Measurements from ENCODE around the gene INPP4B.
A peak's percentile ranks its signal among the peaks of the same experiment; 100 is the strongest.
"Not testable (repeated sequence)": the region's sequence is repeated elsewhere in the genome, so short reads cannot be mapped to it uniquely, and the experiment has no call there.

INPP4B gene

DNA sequence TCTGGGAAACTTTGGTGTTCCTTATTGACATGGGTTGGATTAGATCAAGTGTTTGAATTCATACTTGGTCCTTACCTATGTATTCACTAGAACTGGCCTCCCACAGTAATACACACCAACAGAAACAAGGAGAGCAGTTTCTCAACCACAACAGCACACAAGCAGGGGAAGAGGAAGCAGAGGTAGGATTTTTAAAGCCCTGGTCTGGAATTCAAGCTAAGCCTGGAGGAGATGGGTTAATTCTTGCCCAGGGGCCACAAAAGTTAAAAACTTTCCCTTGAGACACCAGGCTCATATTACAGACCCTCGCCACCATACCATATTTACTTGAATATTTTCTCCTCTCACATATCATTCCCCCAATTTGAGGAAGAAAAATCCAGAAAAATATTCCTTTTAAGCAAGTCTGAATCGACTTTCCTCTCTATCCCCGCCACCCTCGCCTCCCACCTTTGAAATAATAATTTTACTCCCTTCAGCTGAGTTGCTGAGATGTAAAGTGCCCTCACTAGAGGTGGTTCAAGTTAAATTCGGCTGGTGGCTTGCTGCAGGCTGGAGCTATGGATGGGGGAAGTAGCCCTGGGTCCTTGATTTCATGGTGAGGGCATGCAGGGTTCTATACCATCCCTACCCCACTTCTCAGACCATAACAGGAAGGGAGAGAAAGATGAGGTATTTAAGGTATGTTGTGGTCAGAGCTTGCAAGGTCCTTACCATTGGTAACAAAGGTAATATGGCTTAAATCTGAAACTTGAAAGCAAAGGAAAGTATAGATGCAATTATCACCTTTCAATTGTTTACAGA, 440.2 kb downstream of the INPP4B start:
- no peak for DNase-seq

DNA sequence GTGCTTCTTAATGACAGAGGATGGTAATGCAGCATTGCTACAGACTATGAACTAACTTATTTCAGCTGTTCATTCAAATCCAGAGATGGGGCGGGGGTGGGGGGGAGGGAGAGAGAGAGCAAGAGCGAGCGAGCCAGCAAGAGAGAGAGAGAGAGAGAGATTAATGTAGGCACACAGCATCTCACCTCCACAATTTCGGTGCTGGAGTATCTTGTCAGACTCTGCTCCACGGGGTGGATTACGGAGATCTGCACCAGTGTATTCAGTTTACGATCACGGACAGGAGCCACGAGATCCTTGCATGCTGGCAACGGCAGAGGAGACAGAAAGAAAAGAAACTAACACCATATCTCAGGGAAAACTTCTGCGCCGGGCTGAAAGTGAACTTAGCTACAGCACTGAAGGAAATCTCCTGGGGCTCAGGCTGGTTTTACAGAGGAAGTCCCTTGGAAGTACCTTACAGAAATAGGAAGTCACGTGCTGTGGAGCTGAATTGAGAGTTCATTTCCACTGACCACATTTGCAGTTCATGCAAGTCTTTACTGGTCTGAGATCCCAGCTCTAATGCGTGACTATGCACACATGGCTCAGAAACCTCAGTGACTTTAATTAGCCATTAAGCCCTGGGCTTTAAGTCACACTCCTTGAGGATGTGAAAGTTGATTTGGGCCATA, 440.9 kb downstream of the INPP4B start:
- DNase-seq: peak; percentile 42

DNA sequence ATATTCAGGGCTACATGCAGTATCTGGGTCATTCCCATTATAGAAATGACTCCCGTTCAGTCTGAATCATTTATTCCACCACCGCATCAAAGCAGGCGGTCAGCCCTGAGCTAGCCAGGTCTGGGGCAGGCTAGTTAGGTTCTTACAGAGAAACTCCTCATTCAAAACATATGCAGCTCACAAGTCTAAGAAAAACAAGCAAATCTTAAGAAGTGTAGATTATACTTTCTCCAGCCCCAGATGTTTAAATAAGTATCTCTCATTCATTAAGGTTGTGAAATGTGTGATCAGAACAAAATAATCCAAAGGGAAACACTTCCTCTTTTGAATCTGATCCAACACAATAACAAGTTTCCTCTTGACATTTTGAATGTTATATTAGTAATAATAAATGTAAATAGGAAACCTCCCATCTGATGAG, 441.9 kb downstream of the INPP4B start:
- DNase-seq: no peak

DNA sequence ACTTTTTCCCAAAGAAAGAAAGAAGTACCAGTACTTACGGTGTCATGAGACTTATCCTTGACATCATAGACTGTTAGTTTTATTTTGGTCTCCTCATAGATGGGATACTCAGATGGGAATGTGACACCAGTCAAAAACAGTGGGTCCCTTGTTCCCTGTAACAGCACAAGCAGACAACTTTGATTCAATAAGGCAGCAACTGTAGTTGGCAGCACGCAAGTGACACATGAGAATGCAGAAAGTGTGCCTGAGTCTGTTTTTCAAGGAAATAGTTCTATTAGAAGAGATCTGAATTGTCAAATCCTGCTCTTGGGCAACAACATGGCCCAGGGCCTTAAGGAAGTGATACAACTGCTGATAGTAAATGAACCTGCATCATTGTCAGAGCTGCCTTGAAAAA, 443.2 kb downstream of the INPP4B start:
- DNase-seq: no peak

DNA sequence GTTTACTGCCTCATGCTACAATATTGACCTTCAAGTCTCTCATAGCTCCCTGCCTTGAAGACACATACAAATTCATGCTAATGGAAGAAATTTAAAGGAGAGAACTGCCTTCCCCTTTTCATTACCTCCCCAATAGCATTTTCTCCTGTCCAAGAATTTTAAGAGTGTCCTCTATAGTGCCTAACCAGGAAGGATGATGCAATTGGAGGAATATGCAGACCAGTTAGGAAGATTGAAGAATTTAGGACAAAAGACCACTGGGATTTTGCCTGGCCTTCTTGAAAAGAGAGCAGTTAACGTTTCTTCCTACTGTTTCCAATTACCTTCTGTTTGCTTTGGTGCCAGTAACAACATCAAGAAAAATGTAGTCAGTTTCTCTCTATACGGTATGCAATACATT, 443.9 kb downstream of the INPP4B start:
- no peak for DNase-seq

DNA sequence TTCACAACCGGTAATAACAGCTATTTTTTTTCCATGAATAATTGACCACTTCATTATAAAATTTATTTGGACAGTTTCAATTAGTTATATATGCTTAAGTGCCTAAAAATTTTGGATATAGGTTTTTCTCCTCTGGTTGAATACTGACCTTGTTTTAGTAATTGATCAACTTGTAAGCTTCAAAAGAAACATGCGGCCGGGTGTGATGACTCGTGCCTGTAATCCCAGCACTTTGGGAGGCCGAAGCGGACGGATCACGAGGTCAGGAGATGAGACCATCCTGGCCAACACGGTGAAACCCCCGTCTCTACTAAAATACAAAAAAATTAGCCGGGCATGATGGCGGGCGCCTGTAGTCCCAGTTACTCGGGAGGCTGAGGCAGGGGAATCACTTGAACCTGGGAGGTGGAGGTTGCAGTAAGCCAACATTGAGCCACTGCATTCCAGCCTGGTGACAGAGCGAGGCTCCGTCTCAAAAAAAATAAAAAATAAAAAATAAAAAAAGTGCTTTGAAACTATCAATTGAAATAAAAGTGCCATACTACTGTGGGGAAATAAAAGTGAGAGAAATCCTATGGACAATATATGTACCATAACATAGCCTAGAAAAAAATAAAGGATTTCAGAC, 448.6 kb downstream of the INPP4B start:
- DNase-seq: not testable (repeated sequence)

DNA sequence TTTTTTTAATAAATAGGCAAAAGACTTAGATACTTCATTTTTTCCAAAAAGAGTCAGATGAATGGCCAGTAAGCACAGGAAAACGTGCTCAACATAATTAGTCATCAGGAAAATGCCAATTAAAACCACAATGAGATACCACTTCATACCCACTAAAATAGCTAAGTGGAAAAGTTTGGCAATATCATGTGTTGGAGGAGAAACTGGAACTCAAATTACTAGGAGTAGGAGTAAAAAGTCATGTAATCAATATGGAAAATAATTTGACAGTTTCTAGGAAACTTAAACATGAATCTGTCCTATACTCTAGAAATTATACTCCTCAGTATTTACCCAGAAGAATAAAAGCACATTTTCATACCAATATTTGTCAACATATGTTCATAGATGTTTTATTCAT, 449.8 kb downstream of the INPP4B start:
- DNase-seq: no peak

DNA sequence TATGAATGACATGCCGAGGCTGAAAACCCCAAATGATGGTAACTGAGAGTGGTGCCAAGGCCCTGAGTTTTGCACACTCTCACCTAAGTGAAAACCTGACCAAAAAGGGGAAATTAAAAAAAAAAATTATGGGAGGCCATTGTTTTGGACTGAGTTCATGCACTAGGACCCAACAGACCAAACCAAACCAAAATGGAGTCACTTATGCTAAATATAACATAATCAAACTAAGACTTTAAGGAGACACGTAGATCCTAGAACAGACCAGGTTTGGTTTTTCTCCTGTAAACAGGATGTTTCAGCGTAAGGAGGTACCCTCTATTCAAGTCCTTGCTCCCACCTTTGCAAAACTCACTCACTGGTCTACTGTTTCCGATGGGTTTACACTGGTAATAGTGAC, 453.0 kb downstream of the INPP4B start:
- no peak for DNase-seq

DNA sequence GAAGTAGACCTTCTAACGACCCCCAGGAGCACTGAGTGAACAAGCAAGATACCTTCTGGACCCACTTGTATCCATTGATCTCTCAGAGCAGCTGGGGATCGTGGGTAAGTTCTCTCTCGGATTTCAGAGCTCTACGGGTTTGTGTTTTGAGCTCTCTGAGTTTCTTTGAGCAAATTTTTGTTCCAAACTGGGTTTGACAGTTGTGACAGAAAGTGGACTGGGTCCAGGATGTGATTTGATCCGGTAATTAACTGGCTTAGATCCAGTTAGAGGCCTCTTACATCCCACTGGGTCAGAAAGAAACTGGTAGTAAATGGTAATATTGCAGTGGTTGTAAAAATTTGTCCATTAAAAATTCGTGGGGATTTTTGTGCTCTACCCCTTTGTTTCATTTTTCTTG, 459.2 kb downstream of the INPP4B start:
- DNase-seq: no peak

DNA sequence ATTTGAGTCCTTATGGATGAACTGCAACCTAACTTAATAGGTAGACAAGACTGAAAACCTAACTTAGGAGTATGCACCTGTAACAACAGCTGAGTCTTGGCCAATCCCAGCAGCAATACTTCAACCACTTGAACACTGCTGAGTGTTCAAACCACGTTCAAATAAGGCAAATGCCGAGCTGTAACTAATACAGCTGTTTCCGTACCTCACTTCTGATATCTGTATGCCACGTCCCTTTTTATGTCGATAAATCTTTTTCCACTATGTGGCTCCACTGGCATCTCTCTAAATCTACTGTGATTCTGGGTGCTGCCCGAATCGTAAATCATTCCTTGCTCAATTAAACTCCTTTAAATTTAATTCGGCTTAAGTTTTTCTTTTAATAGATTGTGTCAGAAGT, 459.7 kb downstream of the INPP4B start:
- DNase-seq: no peak

DNA sequence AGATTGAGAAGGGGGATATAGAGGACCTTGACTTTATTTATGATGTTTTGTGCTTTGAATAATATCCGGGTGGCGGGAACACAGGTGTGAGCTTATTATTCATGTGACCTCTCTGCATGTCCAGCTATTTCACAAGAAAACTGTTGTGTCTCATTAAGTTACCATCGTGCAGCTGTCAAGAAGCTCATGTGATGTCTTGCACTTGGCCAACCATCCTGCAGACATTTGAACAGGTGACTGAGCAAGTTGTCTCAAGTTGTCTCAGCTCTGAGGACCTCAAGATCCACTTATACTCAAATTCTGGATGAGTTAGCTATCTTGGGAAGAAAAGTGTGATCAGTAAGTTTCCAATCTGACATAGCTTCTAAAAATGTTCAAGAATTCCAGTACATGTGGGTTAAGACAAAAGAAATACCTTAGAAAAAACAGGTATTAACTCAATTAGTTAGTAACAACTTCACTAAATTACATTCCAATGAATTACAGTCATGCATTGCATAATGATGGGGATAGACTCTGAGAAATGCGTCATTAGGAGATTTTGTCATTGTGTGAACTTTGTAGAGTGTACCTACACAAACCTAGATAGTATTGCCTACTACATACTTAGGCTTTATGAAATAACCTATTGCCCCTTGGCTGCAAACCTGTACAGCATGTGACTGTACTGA, 462.2 kb downstream of the INPP4B start:
- no peak for DNase-seq

DNA sequence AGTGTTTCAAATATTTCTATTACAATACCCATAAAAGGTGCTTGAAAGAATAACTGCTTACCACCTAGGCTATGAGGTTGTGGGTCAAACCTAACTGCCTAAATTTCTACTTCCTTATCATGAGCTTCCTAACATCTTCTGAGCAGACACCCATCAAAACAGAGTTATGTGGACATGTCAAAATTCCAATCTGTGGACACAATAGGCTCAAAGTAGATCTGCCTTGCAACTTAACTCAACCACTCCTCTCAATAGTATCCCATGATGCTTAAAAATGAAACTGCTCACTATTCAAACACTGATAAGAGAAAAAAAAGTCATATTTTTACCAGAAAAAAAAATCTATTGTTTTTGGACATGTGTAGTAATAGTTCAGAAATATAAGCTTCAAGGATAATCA, 462.7 kb downstream of the INPP4B start:
- no peak for DNase-seq

DNA sequence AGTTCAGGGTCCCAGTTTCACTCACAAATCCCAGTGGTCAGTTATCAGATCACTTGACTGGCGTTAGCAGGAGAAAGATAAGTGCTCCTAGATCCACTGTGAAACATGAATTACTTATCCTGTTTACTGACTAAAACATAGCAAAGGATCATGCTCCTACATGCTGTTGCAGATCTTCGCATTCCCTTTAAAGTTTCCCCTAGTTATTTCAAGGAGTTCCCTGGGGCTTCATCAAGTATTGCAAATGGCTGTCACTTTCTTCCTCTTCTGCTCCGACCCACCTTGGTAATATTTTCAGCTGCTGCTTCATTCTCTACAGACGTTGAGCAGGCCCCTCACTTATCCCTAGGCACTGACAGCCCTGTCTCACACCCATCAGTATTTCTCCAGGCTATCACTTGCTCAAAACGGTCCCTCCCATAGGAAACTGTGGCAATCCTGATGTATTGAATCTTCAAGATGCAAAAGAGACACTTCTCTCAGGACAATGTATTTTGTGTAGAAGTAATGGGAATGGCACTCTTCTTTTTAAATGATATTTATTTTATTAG, 466.0 kb downstream of the INPP4B start:
- DNase-seq: no peak

DNA sequence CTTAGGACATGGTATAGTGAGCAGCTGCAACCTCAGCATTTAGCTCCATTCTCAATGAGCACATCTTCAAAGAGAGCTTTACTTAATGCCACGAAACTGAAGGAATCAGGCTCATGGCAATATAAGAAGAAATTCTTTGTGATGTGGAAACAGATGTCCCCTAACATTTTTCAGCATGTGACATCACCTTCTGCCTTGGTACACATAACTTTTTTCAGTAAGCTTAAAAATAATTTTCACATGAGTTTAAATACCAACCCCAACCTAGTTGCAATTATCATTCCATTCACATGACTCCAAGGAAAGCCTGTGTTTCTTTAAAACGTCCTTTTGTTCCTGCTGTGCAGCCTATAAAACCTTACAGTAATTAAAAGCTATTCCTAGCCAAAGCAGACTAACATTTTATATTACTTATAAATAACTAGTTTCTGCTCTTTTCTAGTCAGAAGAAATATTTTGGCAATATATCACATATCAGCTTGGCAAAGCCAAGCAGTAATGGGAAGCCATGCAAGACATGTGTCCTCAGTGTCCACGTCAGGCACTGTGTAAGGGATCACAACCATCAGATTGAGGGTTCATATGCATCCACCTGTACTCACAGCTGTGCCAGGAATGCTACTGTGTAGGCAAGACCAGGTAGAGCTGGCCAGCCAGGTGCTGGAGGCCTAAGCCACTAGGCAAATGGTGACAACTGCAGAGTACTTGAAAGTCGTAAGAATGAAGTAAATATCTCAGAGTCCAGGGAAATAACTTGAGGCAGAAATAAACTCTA, 466.6 kb downstream of the INPP4B start:
- no peak for DNase-seq

DNA sequence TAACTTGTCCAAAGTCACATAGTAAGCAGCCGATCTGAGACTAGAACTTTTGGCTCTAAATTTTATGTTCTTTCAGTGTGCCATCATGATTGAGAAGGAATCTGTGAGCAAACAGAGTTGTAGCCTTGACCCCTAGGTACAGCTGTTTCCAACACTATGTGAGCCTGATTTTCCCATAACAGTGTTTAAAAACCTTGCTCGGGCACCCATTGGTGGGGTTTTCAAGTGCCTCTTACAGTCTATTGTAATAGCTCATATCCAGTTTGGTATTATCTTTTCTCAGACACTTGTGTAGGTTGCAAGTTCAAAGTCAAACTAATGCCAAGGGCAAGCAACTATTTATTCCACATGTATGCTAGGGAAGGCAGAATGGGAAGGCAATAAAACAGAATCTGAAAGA, 467.9 kb downstream of the INPP4B start:
- DNase-seq: no peak

DNA sequence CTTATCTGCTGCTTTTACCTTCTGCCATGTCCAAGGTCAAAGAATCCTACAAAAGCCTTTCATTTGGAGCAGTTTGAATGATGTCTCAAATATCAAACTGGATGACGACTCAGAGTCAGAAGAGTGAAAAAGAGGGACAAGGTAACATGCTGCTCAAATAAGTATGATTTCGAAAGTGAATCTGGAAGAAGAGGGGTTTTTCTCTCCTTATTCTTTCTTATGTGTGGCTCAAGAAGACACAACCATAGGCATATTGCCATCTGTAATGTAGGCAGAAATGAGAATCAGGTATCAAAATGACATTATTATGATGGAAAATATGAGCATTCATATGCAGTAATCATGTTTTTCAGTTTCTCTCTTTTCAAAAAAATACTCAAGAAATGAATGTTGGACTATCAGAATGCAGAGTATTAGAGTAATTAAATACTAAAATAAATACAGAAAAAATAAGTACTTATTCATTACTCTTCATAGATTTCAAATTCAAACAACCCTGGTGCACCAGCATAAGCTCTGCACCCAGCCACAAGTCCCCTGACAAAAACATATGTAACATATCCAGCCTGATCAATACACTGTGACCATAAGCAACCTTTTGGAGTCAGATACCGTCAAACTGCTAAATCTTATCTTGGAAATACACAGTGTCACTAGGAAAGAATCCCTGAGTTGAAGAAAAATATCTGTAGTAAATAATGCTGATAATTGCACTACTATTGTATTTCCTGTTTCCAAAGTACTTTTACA, 468.6 kb downstream of the INPP4B start:
- no peak for DNase-seq

DNA sequence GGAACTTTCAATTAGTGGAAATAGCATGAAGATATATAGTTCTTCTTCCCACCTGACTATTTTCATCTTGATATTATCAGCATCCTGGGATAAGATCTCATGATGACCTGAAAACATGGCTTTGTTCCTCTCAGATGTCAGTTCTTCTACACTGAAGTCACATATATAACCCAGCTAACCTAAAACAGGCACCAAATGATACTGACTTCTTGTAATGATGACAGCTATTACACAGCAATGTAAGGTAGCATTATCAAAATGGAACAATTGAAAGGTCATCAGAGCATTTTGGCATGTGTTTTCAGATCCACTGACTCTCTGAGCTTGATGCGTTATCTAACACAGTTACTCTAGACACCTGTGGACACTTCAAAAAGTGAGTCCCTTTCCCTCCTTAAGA, 469.9 kb downstream of the INPP4B start:
- no peak for DNase-seq

DNA sequence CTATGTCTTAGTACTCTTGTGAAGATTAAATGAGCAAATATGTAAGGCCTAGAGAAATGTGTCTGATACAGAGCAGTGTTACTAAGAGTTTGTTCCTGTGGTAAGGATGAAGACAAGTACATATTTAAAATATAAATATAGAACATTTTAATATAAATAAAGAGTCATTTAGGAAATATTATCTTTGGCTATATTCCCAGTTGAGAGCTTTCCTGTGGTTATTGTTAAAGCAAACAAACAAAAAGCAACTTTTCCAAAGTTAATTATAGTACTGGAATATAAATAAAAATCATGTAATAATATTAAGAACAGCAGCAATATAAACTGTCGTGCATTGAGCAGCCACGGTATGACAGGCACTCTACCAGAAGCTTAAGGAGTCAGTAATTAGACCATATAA, 472.5 kb downstream of the INPP4B start:
- DNase-seq: no peak

DNA sequence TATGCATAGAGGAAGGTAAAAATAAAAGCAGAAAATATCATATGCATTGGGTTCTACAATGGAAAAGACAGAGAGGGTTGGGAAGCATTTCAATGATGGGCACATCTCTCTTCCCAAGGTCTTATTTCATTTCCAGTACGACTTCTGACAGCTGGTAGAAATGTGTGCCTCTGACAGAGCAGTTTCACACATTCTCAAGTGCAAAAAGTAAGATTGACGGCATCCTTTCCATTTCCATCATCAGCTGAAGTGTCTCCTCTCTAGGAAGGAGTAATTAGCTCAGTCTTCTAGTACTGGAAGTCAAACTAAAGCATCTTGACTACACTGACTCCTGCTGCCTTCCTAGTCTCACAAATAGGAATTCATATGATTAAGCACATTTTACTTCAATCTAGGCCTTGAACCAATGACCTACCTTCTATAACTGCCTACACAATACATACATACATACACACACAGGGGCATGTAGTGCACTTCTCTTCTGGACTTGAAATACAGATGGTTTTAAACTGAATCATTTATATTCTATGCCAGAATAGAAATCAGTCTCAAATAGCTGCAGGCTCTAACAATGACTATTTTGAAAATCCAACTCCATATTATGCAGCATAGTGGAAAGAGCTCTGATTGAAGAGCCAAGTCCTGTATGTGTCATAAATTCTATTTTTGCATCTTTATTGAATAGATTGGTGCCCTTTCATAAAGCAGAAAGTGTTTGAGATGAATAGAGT, 473.4 kb downstream of the INPP4B start:
- no peak for DNase-seq

DNA sequence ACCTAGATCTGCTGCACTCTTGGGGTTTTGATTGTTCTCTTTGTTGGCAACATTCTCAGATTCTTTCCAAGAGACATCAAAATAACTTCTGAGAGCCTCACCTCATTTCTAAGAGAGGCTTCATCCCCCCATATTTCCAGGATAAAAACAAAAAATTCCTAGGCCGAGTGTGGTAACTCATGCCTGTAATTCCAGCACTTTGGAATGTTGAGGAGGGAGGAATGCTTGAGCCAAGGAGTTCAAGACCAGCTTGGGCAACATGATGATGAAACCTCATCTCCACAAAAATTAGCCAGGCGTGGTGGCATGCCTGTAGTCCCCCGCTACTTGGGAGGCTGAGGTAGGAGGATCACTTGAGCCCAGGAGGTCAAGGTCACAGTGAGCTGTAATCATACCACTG, 477.0 kb downstream of the INPP4B start:
- DNase-seq: no peak

Measured in activated effector memory CD4-positive, alpha-beta T cell treated with Interleukin-2 at 50 U/mL for 16 hours (primary cell).